Activated naive CD4-positive, alpha-beta T cell treated with anti-CD3 and anti-CD28 coated beads for 36 hours (primary cell): ENCODE data around the gene PDE10A. TPM values are rescaled to one million over a fixed set of nuclear protein-coding genes. Genes with fewer than 3 reads are reported as not detected.

ENCODE experiments used
- CTCF ChIA-PET: fragments of 350-600 bp; sonication (Branson Sonifier 250); formaldehyde crosslinking; loops from one replicate; lab custom pipeline; 2021; ENCODE audit warnings: antibody characterized with exemption; lab: Charles Lee
- DNase-seq: peaks from one replicate; pipeline ENCODE4 v3.0.0-alpha.2; 2020
- H3K27ac Mint-ChIP-seq: one replicate; pipeline ENCODE4 v1.8.0; 2021; ENCODE audit warnings: mild to moderate bottlenecking, mixed read lengths
- H3K27me3 Mint-ChIP-seq: one replicate; pipeline ENCODE4 v1.8.0; 2021; ENCODE audit warnings: low read depth, mixed read lengths
- H3K36me3 Mint-ChIP-seq: one replicate; pipeline ENCODE4 v1.8.0; 2021; ENCODE audit warnings: low read depth, mixed read lengths
- H3K4me1 Mint-ChIP-seq: one replicate; pipeline ENCODE4 v1.8.0; 2021; ENCODE audit warnings: low read depth, mixed read lengths
- H3K4me3 Mint-ChIP-seq: one replicate; pipeline ENCODE4 v1.8.0; 2021; ENCODE audit warnings: mild to moderate bottlenecking, moderate library complexity, mixed read lengths
- H3K9me3 Mint-ChIP-seq: one replicate; pipeline ENCODE4 v1.8.0; 2021; ENCODE audit warnings: mixed read lengths
- intact Hi-C: fragments of 100-400 bp; cut with micrococcal nuclease; formaldehyde crosslinking; loops from one replicate; pipeline ENCODE4 v1.15.1; 2023
- total RNA-seq, 2 experiments: library from RNA; stranded (reverse); gene quantifications; one replicate each; pipeline ENCODE4 v1.2.3, GENCODE V29; 2021

Gene PDE10A
- total RNA-seq, 2 experiments from 2014 or later, result not detected

- intact Hi-C loops, result no loop called here
- H3K36me3 Mint-ChIP-seq, result no peaks in the 10 kb centered on the region
- CTCF ChIA-PET, result no interaction called here
These were observed 345.3 kb downstream of the PDE10A start for GRCh38 chr6:165317723-165318122.

GRCh38 chr6:165308926-165309731 lies 353.9 kb downstream of the PDE10A start, which contains the start of gene C6orf118:
Gene C6orf118, minus strand, starts transcription at chr6:165309605. Its CDS starts 19 bp downstream, at chr6:165309586.
- no peak within 1 kb of the TSS for H3K27ac Mint-ChIP-seq
- intact Hi-C loops, result no loop called here
- H3K4me3 Mint-ChIP-seq, result no peak within 1 kb of the TSS
- H3K9me3 Mint-ChIP-seq, result no peaks in the 10 kb centered on the region
- peaks cover 10% of the 10 kb centered on the region for H3K4me1 Mint-ChIP-seq
- peaks cover 9% of the 10 kb centered on the region for H3K27me3 Mint-ChIP-seq
- no peak for DNase-seq
- H3K36me3 Mint-ChIP-seq, result no peaks in the 10 kb centered on the region
- CTCF ChIA-PET, result no interaction called here

More at GRCh38 chr6:165317723-165318122, 345.3 kb downstream of the PDE10A start:
- peaks cover 13% of the 10 kb centered on the region for H3K9me3 Mint-ChIP-seq
- no peak for DNase-seq
- no peak overlapping the region for H3K27ac Mint-ChIP-seq
- H3K4me1 Mint-ChIP-seq, result no peaks in the 10 kb centered on the region
- H3K4me3 Mint-ChIP-seq, result no peak overlapping the region
- no peaks in the 10 kb centered on the region for H3K27me3 Mint-ChIP-seq

GRCh38 chr6:165306955-165307354 lies 356.1 kb downstream of the PDE10A start:
- no peak overlapping the region for H3K27ac Mint-ChIP-seq
- intact Hi-C loops, result no loop called here
- DNase-seq, result no peak
- H3K27me3 Mint-ChIP-seq, result peaks cover 9% of the 10 kb centered on the region
- CTCF ChIA-PET, result no interaction called here
- no peak overlapping the region for H3K4me3 Mint-ChIP-seq
- no peaks in the 10 kb centered on the region for H3K36me3 Mint-ChIP-seq
- H3K4me1 Mint-ChIP-seq, result peaks cover 10% of the 10 kb centered on the region
- no peaks in the 10 kb centered on the region for H3K9me3 Mint-ChIP-seq

GRCh38 chr6:165301372-165302246 lies 361.4 kb downstream of the PDE10A start:
- H3K27me3 Mint-ChIP-seq, result no peaks in the 10 kb centered on the region
- CTCF ChIA-PET, result no interaction called here
- no peak overlapping the region for H3K27ac Mint-ChIP-seq
- H3K4me3 Mint-ChIP-seq, result no peak overlapping the region
- no peak for DNase-seq
- no peaks in the 10 kb centered on the region for H3K4me1 Mint-ChIP-seq
- H3K9me3 Mint-ChIP-seq, result no peaks in the 10 kb centered on the region
- no peaks in the 10 kb centered on the region for H3K36me3 Mint-ChIP-seq
- intact Hi-C loops, result no loop called here

- no peak for DNase-seq
- CTCF ChIA-PET, result no interaction called here
- intact Hi-C loops, result no loop called here
- H3K4me3 Mint-ChIP-seq, result no peak overlapping the region
- no peak overlapping the region for H3K27ac Mint-ChIP-seq
- H3K36me3 Mint-ChIP-seq, result no peaks in the 10 kb centered on the region
- H3K9me3 Mint-ChIP-seq, result no peaks in the 10 kb centered on the region
- H3K27me3 Mint-ChIP-seq, result no peaks in the 10 kb centered on the region
- no peaks in the 10 kb centered on the region for H3K4me1 Mint-ChIP-seq
These were observed 362.6 kb downstream of the PDE10A start for GRCh38 chr6:165300422-165300936.

GRCh38 chr6:165298875-165299274 lies 364.2 kb downstream of the PDE10A start:
- Mint-ChIP-seq H3K36me3 (no peaks in the 10 kb centered on the region), H3K27me3 (no peaks in the 10 kb centered on the region), H3K9me3 (no peaks in the 10 kb centered on the region), H3K4me3 (no peak overlapping the region), H3K4me1 (no peaks in the 10 kb centered on the region), H3K27ac (no peak overlapping the region)
- intact Hi-C loops, result no loop called here
- CTCF ChIA-PET, result no interaction called here
- DNase-seq, result no peak

- CTCF ChIA-PET, result no interaction called here
- intact Hi-C loops, result no loop called here
These were observed 364.6 kb downstream of the PDE10A start for GRCh38 chr6:165298402-165298801.

GRCh38 chr6:165292657-165293056 lies 370.4 kb downstream of the PDE10A start:
- intact Hi-C loops, result no loop called here
- no peaks in the 10 kb centered on the region for H3K4me1 Mint-ChIP-seq
- H3K9me3 Mint-ChIP-seq, result peaks cover 10% of the 10 kb centered on the region
- CTCF ChIA-PET, result no interaction called here
- H3K27me3 Mint-ChIP-seq, result no peaks in the 10 kb centered on the region
- H3K36me3 Mint-ChIP-seq, result no peaks in the 10 kb centered on the region
- DNase-seq, result no peak
- no peak overlapping the region for H3K27ac Mint-ChIP-seq
- no peak overlapping the region for H3K4me3 Mint-ChIP-seq

More at GRCh38 chr6:165298402-165298801, 364.6 kb downstream of the PDE10A start:
- Mint-ChIP-seq H3K9me3 (no peaks in the 10 kb centered on the region), H3K4me3 (no peak overlapping the region), H3K36me3 (no peaks in the 10 kb centered on the region), H3K27ac (no peak overlapping the region), H3K4me1 (no peaks in the 10 kb centered on the region), H3K27me3 (no peaks in the 10 kb centered on the region)
- DNase-seq, result no peak
